HG03432 (cell line): ENCODE measurements around the gene MAMLD1.

Experiments used
- ATAC-seq: cut with Tn5 transposase; IDR thresholded peaks from one replicate; pipeline ENCODE4 v1.9.1; 2021; ENCODE audit warnings: mild to moderate bottlenecking, moderate library complexity; ENCODE audit not compliant: unreplicated experiment

MAMLD1 gene

DNA sequence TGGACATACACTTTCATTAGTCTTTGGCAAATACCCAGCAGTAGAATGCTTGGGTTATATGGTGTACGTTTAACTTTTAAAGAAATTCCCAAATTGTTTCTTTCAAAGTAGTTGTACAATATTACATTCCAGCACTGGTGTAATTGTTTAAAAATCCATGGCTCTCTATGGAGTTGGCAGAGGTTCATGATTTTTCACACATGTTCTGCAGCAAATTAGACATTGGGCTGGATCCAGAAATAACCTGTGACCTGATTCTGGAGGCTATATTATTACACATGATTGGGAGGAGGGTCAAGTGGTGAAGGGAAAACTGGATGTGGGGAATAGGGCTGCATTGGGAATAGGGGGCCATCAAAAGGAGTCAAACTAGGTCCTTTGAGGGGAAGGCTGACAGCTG, 41.9 kb downstream of the MAMLD1 start:
- ATAC-seq, result no peak

DNA sequence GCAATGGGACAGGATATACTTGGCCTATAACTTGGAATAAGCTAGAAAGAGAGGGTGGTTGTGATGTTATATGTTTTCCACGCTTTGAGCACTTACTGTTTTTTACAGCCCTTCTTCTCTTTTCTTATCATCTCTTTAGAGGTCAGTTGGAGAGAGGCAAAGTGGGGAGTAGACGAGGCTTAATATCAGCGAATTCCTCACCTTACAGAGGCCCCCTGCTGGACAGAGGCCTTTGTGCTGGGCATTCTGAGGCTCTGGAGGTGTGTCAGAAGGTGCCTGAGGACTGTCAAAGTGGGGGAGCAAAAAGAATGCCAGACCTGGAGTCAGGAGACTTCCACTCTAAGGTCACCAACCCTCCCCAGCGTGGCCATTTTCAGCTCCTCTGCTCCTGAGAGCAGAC, 42.5 kb downstream of the MAMLD1 start:
- no peak for ATAC-seq

DNA sequence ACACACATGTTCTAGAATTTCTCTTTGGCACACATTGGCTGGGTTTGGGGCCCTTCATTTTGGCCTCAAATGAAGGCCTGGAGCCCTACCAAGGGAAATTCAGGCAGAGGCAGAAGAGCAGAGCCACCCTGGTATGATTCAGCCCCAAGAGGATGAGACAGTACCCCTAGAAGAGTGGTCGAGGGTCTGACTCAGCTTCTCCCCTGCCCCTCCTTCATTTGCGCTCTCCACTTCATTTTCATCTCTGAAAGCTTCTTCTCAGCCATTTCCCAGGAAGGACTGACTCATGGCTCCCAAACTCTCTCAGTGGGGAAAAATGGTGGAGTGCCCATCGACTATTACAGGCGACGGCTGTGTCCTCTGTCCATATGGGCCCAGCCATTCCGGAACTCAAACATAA, 43.5 kb downstream of the MAMLD1 start:
- no peak for ATAC-seq

DNA sequence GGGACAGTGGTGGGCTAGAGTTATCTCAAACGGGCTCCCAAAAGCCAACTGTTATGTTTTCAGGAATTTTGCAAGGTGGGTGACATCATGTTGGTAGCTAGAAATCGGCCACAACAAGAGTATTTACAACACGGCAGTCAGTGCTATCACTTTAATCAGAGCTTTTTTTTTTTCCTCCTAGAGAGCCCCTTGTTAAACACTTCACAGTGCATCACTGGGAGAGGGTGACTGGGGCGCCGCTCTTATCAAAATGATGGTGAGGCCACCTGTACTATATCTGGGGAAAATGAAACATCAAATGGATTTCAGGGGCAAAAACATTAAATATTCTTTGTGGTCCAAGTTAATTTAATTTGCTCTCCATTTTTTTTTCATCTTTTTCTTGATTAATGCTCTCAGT, 44.9 kb downstream of the MAMLD1 start:
- ATAC-seq, result no peak

DNA sequence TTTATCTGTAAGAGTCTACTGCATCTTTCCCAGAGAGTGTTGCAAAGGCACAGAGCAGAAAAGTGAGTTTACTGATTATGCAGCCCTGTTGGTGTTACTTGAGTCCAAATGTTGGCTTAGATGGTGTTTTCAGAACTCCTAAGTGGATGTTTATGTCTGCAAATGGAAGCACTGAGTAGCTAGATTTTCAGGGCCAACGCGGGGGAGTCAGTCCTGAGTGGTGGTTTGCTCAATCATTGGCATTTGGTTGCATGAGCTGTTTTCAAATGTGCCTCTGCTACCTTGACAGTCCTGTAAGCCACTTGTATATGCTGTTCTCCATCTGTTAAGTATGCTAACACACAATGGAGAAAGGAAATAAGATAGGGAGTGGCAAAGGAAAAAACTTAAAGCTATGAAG, 45.4 kb downstream of the MAMLD1 start:
- no peak for ATAC-seq

DNA sequence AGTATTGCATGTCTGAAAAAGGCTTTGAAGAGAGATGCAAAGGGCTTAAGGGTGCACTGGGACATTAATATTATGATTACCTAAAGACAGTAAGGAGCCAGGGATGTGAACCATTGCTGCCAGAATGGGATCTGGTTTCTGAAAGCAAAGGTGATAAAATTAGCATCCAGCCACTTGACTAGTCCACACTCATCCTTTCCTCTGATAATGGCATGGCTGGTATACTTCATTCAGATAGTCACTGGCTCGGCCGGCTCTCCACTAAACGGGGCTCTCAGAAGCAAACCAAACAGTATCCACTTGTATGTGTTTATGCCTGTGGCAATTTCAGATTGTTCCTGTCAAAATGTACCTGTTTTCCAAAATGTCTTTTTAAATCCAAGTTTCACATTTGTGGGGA, 46.4 kb downstream of the MAMLD1 start:
- no peak for ATAC-seq

DNA sequence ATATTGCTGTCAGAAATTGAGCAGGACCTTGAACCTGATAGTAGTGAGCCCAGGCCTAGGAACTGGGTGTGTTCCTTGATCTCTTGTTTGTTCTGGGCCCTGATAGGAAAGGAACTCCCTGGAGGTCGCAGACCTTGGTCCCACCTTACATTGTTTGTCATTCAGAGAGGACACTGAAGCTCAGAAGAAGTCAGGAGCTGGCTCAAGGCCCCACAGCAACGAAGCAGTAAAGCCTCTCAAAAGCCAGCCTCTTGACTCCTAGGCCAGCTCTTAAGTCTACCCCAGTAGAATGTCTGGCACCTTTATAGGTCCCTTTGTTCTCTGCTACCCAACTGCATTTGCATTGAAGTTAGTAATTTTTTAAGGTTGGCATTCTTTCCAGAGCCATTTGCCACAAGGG, 46.8 kb downstream of the MAMLD1 start:
- ATAC-seq, result no peak

DNA sequence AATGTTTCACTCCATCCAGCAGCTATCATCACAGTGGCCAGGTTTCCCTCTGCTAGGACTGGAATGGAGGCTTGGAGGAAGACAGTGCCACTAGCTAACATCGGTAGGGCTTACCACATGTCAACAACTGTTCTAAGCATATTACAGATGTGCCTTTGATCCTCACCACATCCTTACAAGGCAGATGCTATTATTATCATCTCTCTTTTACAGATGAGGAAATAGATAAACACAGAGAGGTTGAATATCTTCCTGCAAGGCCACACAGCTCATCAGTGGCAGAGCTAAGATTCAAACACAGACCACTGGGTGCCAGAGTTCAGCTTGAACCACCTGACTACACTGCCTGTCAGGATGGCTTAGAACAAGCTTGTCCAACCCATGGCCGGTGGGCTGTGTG, 47.4 kb downstream of the MAMLD1 start:
- no peak for ATAC-seq

DNA sequence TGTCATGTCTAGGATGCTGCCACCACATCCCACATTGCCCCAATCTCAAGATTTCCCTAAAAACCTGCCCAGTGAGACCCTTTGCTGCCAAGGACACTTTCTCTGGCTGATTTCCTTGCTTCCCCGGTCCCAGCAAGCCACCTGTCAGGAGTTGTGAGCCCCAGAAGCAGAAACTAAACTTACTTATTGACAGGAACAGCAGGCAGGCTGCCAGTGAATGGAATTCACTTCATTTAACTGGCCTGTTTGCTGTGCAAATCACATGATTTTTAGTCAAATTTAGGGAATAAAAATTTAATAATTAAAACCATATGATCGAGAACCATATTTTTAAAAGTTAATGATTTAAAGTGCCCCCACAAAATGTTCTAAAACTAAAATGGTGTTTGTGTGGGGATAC, 48.5 kb downstream of the MAMLD1 start:
- no peak for ATAC-seq

DNA sequence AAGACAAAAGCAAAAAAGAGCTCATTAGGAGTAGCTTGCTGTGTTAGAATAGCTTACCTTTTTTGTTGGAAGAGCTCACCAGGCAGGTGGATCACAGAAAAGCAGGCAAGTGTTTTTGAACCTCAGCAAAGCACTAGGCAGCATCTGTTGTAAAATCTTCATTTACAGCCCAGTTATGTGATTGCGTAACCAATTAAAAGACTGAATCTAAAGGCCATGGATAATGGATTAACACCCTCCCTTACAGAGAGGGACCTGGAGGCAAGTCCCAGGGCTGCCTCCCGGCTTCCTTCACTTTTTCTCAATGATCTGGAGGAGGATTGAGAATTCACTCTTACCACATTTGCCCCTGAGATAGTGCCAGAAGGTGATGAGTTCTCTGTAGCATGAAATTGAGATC, 51.1 kb downstream of the MAMLD1 start:
- ATAC-seq, result no peak

DNA sequence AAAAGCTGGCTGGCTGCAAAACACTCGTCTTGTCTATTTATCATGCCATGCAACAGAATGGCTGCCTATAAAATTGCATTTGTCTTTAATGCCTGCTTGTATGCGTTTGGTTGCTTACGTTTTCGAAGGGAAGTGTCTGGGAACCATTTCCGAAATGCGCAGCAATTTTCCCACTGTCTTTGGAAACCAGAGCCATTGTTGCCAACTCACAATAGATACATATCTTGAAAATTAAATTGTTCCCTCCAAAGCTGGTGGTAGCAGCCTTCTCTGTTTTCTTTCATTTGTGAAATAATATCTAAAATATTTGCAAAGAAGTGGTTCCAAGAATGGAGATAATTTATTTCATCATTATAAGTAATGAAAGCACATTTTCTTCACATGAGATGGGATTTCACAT, 53.4 kb downstream of the MAMLD1 start:
- no peak for ATAC-seq

DNA sequence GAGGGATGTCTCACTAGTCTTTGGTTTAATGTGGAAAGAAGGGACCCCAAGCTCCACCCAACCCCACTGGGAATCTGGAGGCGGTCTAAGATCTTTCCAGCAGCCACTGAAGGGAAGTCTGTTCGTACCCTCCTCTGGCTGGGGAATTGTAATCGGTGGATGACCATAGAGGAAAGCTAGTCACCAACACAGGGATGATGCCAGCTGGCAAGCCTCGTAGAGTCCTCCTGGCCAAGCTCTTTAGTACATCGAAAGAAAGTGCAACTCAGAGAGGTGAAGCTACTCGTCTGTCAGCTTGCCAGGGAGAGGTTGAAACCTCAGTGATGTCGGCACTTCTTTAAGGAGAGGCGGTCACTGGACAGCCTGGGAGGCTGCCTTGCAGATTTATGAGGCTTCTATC, 58.7 kb downstream of the MAMLD1 start:
- no peak for ATAC-seq

DNA sequence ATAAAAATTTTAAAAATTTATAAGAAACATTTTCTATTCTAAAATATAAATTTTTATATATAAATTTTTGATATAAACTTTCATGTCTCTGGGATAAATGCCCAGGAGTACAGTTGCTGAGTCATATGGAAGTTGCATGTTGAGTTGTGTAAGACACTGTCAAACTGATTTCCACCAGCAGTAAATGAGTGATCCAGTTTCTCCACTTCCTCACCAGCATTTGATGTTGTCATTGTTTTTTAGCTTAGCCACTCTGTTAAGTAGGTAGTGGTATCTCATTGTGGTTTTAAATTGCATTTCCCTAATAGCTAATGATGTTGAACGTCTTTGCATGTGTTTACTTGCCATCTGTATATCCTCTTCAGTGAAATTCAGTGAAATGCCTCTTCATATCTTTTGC, 66.5 kb downstream of the MAMLD1 start:
- no peak for ATAC-seq

DNA sequence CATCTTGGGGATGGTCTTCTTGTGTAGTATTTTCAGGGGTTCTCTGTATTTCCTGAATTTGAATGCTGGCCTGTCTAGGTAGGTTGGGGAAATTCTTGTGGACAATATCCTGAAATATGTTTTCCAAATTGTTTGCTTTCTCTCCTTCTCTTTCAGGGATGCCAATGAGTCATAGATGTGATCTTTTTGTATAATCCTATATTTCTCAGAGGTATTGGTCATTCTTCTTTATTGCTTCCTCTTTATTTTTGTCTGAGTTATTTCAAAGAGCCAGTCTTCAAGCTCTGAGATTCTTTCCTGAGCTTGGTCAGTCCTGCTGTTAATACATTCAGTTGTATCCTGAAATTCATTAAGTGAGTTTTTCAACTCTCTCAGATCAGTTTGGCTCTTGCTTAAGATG, 73.1 kb downstream of the MAMLD1 start:
- no peak for ATAC-seq

DNA sequence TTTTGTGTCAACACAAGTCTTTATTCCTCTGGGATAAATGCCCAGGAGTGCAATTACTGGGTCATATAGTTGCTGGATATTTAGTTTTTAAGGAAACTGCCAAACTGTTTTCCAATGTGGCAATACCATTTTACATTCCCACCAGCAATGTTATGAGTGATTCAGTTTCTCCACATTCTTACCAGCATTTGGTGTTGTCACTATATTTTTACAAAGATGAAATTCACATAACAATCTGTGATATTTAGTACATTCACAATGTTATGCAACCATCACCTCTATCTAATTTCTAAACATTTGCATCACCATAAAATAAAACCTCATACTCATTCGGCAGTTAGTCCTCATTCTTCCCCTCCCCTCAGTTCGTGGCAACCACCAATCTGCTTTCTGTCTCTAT, 75.0 kb downstream of the MAMLD1 start:
- no peak for ATAC-seq

DNA sequence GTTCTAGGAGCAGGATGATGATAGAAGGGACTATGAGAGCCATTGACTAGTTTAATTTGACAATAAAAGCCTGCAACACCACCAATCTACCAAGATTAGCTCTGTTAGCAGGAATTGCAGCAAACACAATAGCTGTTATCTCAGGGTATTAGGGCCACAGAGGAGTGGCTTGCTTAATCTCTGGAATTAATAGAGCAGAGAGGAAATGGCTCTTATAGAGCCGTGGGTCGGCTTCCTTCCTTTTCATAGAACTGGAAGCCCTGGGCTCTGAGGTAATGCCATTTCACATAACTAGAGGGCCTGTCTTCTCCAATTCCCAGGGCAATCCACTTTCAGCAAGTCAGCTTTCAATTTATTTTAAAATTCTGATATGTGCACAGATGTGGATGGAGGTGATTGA, 83.0 kb downstream of the MAMLD1 start:
- no peak for ATAC-seq

DNA sequence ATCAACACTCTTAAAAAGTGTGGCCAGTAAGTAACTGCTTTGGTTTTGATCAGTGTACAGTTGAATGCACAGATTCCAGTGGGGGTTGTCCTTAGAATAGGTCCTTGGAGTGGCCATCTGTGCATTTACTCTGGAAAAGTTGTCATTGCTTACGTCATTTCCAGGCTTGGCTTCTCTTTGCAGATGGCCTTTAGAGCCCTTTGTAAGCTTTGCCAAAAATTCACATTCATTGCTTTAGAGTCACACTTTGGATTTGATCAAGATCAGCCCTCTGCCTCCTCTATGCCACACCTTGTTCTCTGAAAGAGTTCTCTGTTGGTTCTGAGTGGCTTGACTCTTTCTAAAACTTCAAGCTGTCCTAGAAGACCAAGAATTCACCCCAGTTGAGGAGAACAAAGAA, 83.9 kb downstream of the MAMLD1 start:
- no peak for ATAC-seq

DNA sequence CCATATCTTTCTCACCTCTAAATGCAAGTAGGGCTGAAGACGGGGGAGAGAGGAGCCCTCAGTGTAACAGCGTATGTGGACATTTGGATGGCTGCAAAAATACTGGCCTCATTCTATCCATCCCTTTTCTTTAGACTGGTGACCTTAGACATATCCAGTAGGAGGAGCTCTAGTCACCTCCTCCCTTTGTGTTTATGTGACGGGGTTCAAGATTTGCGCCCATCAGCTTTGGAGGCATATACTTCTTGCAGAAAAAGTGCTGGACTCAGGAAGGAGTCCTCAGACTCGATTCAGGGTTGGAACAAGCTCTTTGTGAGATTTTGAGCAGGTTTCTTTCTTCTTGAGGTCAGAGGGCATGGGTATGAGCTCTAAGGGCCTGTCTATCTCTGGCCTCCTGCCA, 86.2 kb downstream of the MAMLD1 start:
- ATAC-seq, result no peak

DNA sequence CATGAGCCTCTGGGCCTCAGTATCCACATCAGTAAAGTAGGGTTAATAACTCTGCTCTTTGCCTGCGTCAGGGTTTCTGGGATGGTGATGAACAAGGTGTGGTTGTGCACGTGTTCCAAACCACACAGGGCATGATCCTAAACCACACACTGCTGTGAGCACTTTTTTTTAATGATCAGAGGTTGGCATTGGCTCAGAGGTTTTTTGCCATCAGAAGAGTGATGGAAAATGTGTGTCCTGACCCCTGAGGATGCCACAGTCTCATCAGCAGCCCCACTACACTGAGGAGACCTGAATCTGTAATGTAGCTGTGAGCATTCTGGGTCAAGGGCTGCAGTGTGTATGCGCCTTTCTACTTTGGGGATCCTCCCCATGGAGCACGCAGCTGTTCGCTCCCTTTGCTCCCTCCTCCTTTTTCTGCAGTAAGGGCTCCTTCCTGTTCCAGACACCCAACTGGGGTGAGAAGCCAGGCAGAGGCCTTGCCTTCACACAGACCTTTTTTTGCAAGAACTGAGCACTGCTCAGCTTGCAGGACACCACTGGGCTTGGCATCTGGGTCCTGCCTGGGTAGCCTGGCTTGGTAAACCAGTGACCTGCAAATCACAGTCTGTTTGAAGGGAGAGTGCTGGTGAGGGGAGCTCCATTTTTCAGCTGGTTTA, 87.5 kb downstream of the MAMLD1 start:
- ATAC-seq, result no peak

DNA sequence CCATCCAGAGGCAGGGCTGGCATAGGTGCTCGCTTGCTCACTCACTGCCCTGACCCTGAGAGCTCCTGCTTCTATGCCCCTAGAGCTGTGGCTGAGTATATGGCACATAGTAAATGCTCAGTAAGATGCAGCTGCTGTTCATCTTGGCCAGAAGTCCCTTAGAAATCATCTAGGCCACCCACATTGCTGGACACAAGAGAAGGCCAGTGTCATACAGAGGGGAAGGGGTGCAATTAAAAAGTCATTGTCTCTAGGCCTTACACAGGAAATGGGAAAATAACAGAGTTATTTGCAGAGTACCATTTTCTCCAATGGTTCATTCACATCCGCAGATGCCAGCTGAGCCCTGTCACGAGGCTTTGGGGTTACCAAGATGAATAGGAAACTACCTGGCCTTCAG, 88.8 kb downstream of the MAMLD1 start:
- ATAC-seq, result no peak

DNA sequence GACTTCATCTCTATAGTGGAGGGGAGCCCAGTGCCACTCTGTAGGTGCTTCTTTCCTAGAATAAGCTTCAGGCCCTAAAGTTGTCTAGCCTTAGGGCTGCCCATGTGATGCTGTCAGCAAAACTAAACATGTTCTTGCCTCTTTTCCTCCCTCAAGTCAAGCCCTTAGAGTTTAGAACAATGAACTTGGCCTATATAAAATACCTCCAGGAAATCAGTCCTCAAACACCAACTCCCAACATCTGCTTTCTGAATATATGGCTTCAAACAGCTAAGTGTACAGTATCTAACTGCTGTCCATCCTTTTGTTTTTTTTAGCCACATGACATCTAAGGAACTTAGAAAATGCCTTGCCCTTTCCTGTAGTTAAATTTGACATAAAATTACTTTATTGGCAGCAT, 91.0 kb downstream of the MAMLD1 start:
- no peak for ATAC-seq

DNA sequence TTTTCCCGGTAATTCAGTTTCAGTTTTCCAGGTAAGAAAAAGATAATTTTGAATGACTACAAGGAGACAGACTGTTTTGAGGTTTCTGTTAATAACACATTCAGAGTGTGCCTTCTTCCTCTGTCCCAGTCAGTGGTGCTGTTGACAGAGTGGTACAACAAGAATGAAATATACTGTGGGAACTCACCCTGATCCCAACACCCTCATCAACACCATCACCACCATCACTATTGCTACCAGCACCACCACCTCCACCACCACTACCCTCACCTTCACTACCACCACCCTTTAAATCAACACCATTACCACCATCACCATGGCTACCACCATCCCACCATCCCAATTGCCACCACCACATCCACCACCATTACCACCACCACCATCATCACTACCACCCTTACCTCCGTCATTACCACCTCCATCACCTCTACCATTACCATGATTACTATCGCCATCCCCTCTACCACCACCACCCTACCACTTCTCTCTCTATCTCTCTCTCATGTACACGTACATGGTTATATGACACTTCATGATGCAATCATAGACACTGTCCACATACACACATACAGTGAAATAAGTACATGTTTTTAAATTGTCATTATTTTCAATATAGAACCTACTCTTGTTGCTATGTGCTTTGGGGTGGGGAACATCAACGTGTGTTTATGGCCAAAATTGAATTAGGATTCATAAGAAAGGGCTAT, 91.5 kb downstream of the MAMLD1 start:
- ATAC-seq, result no peak

DNA sequence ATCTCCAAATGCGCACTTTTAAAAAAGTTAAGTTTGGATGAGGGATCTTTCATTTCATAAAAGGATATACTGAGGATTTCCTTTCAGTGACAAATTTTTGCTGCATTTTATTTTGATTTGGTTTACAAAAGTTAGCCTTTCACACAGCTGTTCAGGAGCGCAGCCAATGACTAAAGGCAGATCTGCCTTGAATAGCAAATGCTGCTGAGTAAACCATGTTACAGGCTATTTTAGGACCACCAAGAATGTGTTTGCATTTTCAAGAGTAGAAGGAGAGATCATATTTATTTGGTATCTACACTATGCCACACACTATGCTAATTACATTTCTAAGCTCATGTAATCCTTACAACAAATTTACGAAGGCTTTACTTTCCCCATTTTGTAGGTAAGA, 92.1 kb downstream of the MAMLD1 start:
- ATAC-seq, result no peak
